ENCODE measurements around the gene AKT2.

The AKT2 gene

DNA sequence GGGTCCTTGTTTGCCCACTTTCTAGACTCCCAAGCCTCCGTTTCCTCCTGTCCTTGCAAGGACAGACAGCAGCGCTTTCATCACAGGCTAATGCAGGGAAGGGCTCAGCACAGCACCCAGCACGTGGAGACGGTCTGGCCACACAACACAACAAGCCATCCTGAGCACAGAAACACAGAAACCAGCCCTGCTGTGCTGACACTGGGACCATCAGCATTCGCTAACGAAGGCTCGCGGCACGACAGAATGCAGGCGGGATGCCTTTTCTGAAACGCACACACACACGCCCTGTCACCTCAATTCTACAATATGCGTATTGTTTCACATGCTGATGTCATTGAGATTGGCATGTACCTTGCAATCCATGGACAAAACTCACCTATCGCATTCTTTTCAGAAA lies 12.9 kb downstream of the AKT2 start:
- no peak for DNase-seq (ENCODE audit: low read depth, low spot score)
- TF ChIP-seq, protein P1, sequence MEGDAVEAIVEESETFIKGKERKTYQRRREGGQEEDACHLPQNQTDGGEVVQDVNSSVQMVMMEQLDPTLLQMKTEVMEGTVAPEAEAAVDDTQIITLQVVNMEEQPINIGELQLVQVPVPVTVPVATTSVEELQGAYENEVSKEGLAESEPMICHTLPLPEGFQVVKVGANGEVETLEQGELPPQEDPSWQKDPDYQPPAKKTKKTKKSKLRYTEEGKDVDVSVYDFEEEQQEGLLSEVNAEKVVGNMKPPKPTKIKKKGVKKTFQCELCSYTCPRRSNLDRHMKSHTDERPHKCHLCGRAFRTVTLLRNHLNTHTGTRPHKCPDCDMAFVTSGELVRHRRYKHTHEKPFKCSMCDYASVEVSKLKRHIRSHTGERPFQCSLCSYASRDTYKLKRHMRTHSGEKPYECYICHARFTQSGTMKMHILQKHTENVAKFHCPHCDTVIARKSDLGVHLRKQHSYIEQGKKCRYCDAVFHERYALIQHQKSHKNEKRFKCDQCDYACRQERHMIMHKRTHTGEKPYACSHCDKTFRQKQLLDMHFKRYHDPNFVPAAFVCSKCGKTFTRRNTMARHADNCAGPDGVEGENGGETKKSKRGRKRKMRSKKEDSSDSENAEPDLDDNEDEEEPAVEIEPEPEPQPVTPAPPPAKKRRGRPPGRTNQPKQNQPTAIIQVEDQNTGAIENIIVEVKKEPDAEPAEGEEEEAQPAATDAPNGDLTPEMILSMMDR (IDR thresholded peaks at IDR 0.05; ENCODE audit: insufficient read depth, low read length, missing control alignments) = no peak
- ChIA-PET POLR2A (no interaction called here), CTCF (no interaction called here)
- no peak overlapping the region for H3K4me3 ChIP-seq (ENCODE audit: low read depth, low read length)

DNA sequence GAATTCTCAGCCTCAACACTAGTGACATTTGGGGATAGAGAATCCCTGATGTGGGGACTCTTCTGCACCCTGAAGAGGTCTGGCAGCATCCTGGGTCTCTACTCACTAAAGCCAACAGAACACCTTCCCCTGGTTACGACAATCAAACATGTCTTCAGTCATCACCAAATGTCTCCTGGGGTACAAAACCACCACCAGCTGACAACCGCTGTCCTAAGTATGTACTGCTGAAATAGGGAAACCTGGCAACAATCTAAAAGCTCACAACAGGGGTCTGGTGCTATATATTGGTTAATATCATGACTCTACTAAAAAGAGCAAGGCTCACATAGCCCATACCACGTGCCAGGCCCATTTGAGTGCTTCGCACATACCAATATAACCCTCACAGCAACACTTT lies 13.4 kb downstream of the AKT2 start:
- no peak for DNase-seq (ENCODE audit: low read depth, low spot score)
- TF ChIP-seq, protein P1 (IDR thresholded peaks at IDR 0.05; ENCODE audit: insufficient read depth, low read length, missing control alignments) = no peak
- ChIA-PET POLR2A (no interaction called here), CTCF (interaction anchor here (1.1 kb wide), 1 partner anchor 132 kb away, joined by 3 read pairs; no protein-coding TSS in a partner anchor)
- H3K4me3 ChIP-seq (ENCODE audit: low read depth, low read length) = no peak overlapping the region

DNA sequence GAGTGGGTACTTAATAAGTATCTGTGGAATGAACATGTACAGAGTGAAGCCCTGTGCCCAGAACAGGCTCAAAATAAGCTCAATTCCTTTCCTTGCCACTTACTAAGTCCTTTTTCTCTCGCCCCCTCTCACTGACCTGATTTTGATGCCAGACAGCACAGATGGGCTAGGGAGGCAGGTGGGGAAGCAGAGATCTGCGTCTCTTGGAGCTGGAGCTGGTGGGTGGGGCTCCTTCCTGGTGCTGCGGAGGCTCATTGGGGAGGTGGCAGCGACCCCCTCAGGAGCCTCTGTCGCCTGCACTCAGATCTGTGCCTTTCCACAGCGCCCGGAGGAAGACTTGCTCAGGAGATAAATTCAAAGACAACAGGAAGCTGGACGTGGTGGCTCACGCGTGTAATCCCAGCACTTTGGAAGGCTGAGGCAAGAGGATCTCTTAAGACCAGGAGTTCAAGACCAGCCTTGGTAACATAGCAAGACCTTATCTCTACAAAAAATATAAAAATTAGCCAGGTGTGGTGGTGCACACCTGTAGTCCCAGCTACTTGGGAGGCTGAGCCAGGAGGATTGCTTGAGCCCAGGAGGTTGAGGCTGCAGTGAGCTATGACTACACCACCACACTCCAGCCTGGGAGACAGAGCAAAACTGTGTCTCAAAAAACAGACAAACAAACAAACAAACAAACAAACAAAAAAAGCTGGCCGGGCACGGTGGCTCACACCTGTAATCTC lies 14.6 kb downstream of the AKT2 start:
- CTCF ChIA-PET = interaction anchor here (0.8 to 1.6 kb wide), 3 partner anchors 12 to 131 kb away, joined by 3 to 4 read pairs (median 3); no protein-coding TSS in a partner anchor
- no peak overlapping the region for H3K4me3 ChIP-seq (ENCODE audit: low read depth, low read length)
- TF ChIP-seq, protein P1 (IDR thresholded peaks at IDR 0.05; ENCODE audit: insufficient read depth, low read length, missing control alignments) = no peak
- POLR2A ChIA-PET = interaction anchor here (1.4 kb wide), 1 partner anchor 12 kb away, joined by 4 read pairs; no protein-coding TSS in a partner anchor
- DNase-seq (ENCODE audit: low read depth, low spot score) = no peak

DNA sequence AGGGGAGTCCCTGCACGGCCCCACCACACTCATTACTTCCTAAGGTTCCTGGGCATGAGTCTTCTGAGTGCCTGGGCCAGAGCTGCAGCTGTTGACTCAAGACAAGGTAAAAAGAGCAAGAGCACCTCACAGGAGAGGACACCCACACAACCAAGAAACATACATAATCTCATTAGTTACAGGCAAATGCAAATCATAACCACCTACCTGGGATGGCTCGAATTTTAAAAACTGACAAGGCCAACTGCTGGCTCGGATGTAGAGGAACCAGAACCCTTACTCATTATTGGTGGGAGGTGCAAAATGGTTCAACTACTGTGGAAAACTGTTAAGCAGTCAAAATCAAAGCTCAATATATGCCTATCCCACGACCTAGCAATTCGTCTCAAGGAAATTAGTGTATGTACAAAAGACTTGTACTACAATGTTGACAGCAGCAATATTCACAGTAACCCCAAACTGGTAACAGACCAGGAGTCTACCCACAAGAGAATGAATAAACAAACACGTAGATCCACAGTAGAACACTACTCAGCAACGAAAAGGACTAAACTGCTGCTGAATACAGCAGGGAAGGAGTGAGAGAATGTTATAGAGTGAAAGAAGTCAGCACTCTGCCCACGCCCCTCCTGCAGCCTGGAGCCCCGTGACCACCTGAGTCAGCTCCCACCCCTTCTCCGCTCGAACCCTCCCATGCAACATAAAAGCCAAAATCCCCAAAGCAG lies 15.8 kb downstream of the AKT2 start:
- no peak overlapping the region for H3K4me3 ChIP-seq (ENCODE audit: low read depth, low read length)
- no peak for DNase-seq (ENCODE audit: low read depth, low spot score)
- POLR2A ChIA-PET = interaction anchor here (1.4 kb wide), 1 partner anchor 13 kb away, joined by 4 read pairs; no protein-coding TSS in a partner anchor
- CTCF ChIA-PET = interaction anchor here (0.8 to 1.6 kb wide), 3 partner anchors 10 to 34 kb away, joined by 3 to 4 read pairs (median 3); no protein-coding TSS in a partner anchor
- TF ChIP-seq, protein P1 (IDR thresholded peaks at IDR 0.05; ENCODE audit: insufficient read depth, low read length, missing control alignments) = no peak

DNA sequence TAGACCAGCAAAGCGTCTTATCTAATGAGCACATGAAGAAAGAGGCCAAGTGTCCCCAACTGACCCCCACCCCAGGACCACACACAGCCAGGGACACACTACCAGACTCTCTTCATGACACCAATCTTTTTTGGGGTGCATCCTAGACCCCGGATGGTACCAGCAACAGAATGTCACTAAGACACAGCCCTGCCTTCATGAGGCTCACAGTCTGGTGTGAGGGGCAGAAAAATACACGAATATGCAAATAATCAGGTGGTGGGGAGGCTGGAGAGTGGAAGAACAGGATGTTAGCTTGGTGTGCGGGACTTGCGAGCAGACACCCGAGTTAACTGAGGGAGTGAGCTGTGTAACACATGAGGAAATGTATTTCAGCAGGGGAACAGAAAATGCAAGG lies 17.5 kb downstream of the AKT2 start:
- TF ChIP-seq, protein P1 (IDR thresholded peaks at IDR 0.05; ENCODE audit: insufficient read depth, low read length, missing control alignments) = no peak
- CTCF ChIA-PET = interaction anchor here (1.2 to 2.0 kb wide), 2 partner anchors 11 to 37 kb away, joined by 3 to 7 read pairs; no protein-coding TSS in a partner anchor
- POLR2A ChIA-PET = no interaction called here
- no peak for DNase-seq (ENCODE audit: low read depth, low spot score)
- H3K4me3 ChIP-seq (ENCODE audit: low read depth, low read length) = no peak overlapping the region
